GM12801 (cell line): ENCODE results near the gene FAM187B.

Source experiments
- TF ChIP-seq, protein P1 (sequence below): IDR thresholded peaks from one replicate; pipeline ENCODE4 v1.5.1; 2011; ENCODE audit warnings: control low read depth; ENCODE audit not compliant: insufficient read length; ENCODE audit errors: extremely low read depth

Gene FAM187B

DNA sequence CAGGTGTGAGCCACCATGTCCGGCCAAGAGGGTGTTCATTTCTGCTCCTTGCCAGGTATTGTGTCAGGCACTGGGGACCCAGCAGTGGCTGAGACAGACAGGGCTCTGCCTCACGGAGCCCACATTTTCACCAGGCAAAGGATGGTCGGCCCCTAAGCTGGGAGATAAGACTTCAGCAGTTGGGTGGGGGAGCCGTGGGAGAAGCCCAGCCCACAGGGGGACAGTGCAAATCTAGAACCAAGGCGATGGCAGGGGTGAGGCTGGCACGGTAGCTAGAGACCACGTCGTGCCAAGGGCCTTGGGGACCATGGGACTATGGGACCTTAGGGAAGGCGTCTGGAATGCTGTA is 28.5 kb upstream of the FAM187B start:
- TF ChIP-seq, protein P1, sequence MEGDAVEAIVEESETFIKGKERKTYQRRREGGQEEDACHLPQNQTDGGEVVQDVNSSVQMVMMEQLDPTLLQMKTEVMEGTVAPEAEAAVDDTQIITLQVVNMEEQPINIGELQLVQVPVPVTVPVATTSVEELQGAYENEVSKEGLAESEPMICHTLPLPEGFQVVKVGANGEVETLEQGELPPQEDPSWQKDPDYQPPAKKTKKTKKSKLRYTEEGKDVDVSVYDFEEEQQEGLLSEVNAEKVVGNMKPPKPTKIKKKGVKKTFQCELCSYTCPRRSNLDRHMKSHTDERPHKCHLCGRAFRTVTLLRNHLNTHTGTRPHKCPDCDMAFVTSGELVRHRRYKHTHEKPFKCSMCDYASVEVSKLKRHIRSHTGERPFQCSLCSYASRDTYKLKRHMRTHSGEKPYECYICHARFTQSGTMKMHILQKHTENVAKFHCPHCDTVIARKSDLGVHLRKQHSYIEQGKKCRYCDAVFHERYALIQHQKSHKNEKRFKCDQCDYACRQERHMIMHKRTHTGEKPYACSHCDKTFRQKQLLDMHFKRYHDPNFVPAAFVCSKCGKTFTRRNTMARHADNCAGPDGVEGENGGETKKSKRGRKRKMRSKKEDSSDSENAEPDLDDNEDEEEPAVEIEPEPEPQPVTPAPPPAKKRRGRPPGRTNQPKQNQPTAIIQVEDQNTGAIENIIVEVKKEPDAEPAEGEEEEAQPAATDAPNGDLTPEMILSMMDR: no peak

DNA sequence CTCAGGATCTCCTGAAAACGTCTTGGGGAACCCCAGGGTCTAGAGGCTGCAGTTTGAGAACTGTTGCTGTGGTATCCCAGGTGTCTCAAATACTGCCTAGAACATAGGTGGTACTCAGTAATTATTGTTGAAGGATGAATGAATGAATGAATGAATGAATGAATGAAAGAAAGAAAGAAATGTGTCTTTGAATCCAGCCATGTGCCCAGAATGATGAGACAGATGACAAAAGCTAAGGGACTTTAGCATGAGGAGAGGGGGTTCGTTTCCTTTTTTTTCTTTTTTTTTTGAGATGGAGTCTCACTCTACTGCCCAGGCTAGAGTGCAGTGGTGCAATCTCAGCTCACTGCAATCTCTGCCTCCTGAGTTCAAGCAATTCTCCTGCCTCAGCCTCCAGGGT is 28.0 kb upstream of the FAM187B start:
- TF ChIP-seq, protein P1: no peak

DNA sequence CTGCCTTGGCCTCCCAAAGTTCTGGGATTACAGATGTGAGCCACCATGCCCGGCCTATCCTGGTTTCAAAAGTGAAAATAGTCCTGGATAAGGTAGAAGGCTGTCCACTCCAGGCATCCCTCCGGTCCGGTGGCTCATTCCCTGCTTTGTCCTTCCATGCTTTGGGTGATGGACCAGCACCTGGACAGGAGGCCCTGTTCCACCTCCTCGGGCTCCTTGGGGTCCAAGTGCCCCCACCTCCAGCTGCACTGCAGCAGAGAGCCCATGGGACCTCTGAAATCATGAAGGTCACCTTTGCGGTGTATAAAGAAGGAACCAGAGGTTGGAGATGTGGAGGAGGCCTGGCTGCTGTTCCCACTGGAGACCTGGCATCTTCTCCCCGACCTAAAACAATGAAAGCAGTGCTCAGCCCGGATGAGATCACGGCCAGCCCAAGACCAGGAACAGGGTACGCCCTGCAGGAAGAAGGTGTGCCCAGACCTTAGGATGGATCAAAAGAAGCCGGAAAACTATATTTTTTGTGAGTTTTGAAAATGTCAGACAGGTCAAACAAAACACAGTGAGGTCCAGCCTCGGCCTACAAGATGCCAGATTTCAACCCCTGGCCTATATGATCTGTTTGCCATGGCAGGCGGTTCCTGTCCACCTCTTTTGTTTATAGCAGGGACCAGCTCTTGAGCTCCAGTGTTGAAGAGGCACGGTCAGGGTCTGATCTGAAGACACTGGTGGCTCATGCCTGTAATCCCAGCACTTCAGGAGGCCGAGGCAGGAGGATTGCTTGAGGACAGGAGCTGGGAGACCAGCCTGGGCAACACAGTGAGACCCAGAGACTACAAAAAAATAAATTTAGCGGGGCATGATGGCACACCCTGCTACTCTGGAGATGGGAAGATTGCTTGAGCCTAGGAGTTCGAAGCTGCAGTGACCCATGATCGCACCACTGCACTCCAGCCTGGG is 26.1 kb upstream of the FAM187B start:
- TF ChIP-seq, protein P1: no peak

DNA sequence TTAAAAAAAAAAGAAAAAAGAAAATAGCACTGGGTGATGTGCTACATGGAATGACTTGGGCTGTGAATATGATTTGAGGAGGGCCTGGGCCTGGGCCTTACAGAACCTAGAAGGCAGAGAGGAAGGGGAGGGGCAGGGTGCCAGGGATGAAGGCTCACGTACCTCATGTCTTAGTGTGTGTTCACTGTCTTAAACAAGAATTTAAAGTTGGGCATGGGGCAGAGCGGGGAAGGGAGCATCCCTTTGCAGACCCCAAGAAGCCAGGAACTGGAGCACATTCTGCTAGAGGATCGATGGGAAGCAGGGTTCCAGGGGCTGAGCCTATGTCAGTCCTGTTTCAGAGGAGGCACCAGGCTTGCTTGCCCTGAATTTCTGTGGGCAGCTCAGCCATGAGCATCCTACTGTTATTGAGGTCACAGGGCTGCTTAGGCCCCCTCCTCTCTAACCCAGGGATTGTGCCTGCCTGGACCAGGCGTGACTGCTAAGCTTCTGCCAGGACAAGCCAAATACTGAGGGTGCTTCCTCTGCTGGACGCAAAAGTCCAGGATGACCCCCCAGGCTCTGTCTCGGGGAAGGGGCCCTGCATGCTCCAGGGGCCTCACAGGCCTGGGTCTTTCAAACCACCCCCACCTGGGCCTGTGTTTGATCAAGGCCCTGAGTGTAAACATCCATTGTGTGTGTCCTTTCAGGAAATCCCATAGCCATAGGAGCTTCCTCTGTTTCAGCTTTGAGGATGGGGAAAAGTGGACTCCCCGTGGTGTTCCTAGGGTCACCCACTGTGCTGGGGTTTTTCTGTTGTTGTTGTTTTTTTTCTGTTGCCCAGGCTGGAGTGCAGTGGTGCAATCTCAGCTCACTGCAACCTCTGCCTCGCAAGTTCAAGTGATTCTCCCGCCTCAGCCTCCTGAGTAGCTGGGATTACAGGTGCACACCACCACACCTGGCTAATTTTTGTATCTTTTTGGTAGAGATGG is 25.1 kb upstream of the FAM187B start:
- TF ChIP-seq, protein P1: no peak

DNA sequence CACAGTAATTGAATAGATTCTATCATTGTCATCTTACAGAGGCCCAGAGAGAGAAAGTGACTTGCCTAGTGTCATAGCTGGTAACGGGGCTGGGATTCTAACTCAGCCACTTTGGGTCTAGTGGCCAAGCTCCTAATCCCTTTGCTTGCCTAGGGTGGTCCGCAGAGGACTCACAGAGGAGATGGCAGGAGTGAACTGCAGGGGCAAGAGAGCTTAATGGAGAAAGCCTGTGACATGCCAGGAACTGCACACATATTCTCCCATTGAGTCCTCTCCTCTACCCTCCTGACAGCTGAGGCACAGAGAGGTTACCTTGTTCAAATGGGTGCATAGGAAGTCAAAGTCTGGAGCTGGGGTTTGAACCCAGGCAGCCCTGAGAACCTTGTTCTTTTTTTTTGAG is 22.9 kb upstream of the FAM187B start:
- TF ChIP-seq, protein P1: no peak

DNA sequence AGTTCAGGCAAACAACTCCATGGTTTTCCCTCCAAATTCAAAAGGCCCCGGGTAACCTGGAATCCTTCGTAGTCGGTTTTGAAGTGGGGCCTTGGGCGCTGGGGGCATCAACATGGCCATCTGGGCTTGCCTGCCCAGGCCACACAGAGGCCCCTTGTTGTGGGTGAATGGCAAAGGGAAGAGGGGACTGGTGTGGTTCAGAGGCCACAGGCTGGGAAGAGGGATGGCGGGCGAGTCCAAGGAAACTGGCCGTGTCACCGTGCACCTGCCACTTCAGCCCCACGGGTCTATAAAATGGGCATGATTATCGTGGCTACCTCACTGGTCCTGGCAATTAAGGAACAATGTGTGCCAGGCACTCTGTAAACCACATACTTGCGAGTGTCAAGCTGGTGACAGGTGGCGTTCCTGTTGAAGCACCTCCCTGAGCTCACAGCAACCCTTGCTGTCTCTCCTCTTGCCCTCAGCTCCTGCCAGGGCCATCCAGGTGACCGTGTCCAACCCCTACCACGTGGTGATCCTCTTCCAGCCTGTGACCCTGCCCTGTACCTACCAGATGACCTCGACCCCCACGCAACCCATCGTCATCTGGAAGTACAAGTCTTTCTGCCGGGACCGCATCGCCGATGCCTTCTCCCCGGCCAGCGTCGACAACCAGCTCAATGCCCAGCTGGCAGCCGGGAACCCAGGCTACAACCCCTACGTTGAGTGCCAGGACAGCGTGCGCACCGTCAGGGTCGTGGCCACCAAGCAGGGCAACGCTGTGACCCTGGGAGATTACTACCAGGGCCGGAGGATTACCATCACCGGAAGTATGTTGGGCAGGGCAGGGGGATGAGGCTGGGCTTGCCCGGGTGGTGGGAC is 21.5 kb upstream of the FAM187B start:
- TF ChIP-seq, protein P1: no peak
